GM12892 (cell line): Measurements from ENCODE around the gene LRTM1.

Experiments
- POLR2A ChIP-seq: IDR thresholded peaks from 2 replicates; pipeline ENCODE4 v1.6.1; 2011; ENCODE audit warnings: low read depth, low read length, control low read depth
- POLR2AphosphoS5 ChIP-seq: IDR thresholded peaks from 2 replicates; pipeline ENCODE4 v1.6.1; 2011; ENCODE audit warnings: low read depth, low read length, control low read depth

DNA sequence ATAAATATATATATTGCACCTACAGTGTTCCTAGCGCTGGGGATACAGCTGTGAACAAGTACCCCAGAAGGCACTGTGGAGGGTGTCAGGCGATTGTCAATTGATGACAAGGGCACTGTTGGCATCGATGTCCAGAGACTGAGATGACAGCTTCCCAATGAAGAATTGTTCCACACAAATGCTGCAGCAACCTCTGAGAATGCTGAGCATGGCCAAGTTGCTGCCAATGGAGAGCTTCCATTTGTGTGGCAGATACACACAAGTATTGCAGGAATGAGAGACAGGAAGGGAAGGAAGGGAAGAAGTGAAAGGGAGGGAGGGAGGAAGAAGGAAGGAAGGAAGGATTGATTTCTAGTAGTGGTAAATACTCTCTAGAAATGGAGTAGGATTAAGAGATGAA lies 21.9 kb downstream of the LRTM1 start:
- no peak for TF ChIP-seq POLR2AphosphoS5
- no peak for TF ChIP-seq POLR2A
